NT2/D1 (cell line): ENCODE results near the gene APOD.
"Not testable (repeated sequence)": the region's sequence is repeated elsewhere in the genome, so short reads cannot be mapped to it uniquely, and the experiment has no call there.

Experiments
- DNase-seq: peaks from one replicate; pipeline ENCODE4 v3.0.0-alpha.2; 2011; ENCODE audit warnings: low read depth, low spot score
- H3K27me3 ChIP-seq: 2 replicates; pipeline ENCODE4 v1.6.0; 2011; ENCODE audit warnings: mild to moderate bottlenecking; ENCODE audit not compliant: insufficient read length, insufficient read depth
- H3K36me3 ChIP-seq: 2 replicates; pipeline ENCODE4 v1.6.1; 2011; ENCODE audit warnings: mild to moderate bottlenecking, low read length, mixed read lengths; ENCODE audit not compliant: insufficient read depth, insufficient read length
- H3K4me1 ChIP-seq: 2 replicates; pipeline ENCODE4 v1.5.1; 2011; ENCODE audit not compliant: insufficient read depth, insufficient read length
- H3K4me3 ChIP-seq: 2 replicates; pipeline ENCODE4 v1.5.1; 2011; ENCODE audit warnings: low read depth; ENCODE audit not compliant: insufficient read length
- H3K9ac ChIP-seq: 2 replicates; pipeline ENCODE4 v1.6.0; 2011; ENCODE audit warnings: low read depth; ENCODE audit not compliant: insufficient read length
- H3K9me3 ChIP-seq: 2 replicates; pipeline ENCODE4 v1.5.1; 2011; ENCODE audit warnings: mild to moderate bottlenecking, low read length; ENCODE audit not compliant: insufficient read depth
- SUZ12 ChIP-seq: IDR thresholded peaks from 2 replicates; pipeline ENCODE4 v1.6.1; 2011; ENCODE audit not compliant: insufficient read length, insufficient read depth; ENCODE audit errors: extremely low read depth
- YY1 ChIP-seq: IDR thresholded peaks from 2 replicates; pipeline ENCODE4 v1.6.1; 2011; ENCODE audit not compliant: insufficient read length, insufficient read depth
- ZNF274 ChIP-seq: IDR thresholded peaks from 2 replicates; pipeline ENCODE4 v1.6.1; 2011; ENCODE audit warnings: mild to moderate bottlenecking, low read depth, low read length

Gene APOD

GRCh38 chr3:195601382-195601781 lies 17.6 kb upstream of the APOD start:
- no peak for TF ChIP-seq SUZ12
- TF ChIP-seq ZNF274: no peak
- no peak for TF ChIP-seq YY1
- Histone ChIP-seq H3K27me3 (no peaks in the 10 kb centered on the region), H3K9me3 (peaks cover 53% of the 10 kb centered on the region), H3K4me3 (no peak overlapping the region), H3K36me3 (no peaks in the 10 kb centered on the region), H3K9ac (no peak overlapping the region), H3K4me1 (no peaks in the 10 kb centered on the region)
- no peak for DNase-seq

- not testable (repeated sequence) for H3K9ac ChIP-seq, DNase-seq, H3K4me3 ChIP-seq, H3K27me3 ChIP-seq, H3K4me1 ChIP-seq, H3K36me3 ChIP-seq
- H3K9me3 ChIP-seq: peaks cover 38% of the 10 kb centered on the region
Measured at GRCh38 chr3:195599926-195600325, 16.2 kb upstream of the APOD start.

- not testable (repeated sequence) for H3K4me3 ChIP-seq, DNase-seq, H3K9ac ChIP-seq, H3K4me1 ChIP-seq, H3K36me3 ChIP-seq, H3K27me3 ChIP-seq
- peaks cover 34% of the 10 kb centered on the region; the same call in 1 of the 2 replicates for H3K9me3 ChIP-seq
Measured at GRCh38 chr3:195599516-195599915, 15.8 kb upstream of the APOD start.

- H3K9me3 ChIP-seq: peaks cover 25% of the 10 kb centered on the region; the same call in 1 of the 2 replicates
- no peak for DNase-seq
- H3K36me3 ChIP-seq: no peaks in the 10 kb centered on the region
- no peaks in the 10 kb centered on the region for H3K27me3 ChIP-seq
- H3K4me1 ChIP-seq: no peaks in the 10 kb centered on the region
- H3K4me3 ChIP-seq: no peak overlapping the region
- TF ChIP-seq SUZ12 (no peak), ZNF274 (no peak), YY1 (no peak)
- no peak overlapping the region for H3K9ac ChIP-seq
Measured at GRCh38 chr3:195597848-195598247, 14.1 kb upstream of the APOD start.

- Histone ChIP-seq H3K4me3 (no peak overlapping the region), H3K9ac (no peak overlapping the region), H3K9me3 (peaks cover 20% of the 10 kb centered on the region; the same call in 1 of the 2 replicates), H3K36me3 (no peaks in the 10 kb centered on the region), H3K27me3 (no peaks in the 10 kb centered on the region), H3K4me1 (no peaks in the 10 kb centered on the region)
- DNase-seq: no peak
- TF ChIP-seq ZNF274 (no peak), SUZ12 (no peak), YY1 (no peak)
Measured at GRCh38 chr3:195597229-195597628, 13.5 kb upstream of the APOD start.

GRCh38 chr3:195596765-195597171 lies 13.0 kb upstream of the APOD start:
- Histone ChIP-seq H3K4me1 (no peaks in the 10 kb centered on the region), H3K36me3 (no peaks in the 10 kb centered on the region), H3K4me3 (no peak overlapping the region), H3K9me3 (peaks cover 19% of the 10 kb centered on the region; the same call in 1 of the 2 replicates), H3K9ac (no peak overlapping the region), H3K27me3 (no peaks in the 10 kb centered on the region)
- TF ChIP-seq YY1 (no peak), SUZ12 (no peak), ZNF274 (no peak)
- no peak for DNase-seq

- no peaks in the 10 kb centered on the region for H3K27me3 ChIP-seq
- no peak for DNase-seq
- no peak overlapping the region for H3K9ac ChIP-seq
Measured at GRCh38 chr3:195595785-195596531, 12.2 kb upstream of the APOD start.

GRCh38 chr3:195591852-195592251 lies 8.1 kb upstream of the APOD start:
- no peak overlapping the region for H3K4me3 ChIP-seq
- no peak for DNase-seq
- H3K4me1 ChIP-seq: no peaks in the 10 kb centered on the region
- no peak overlapping the region for H3K9ac ChIP-seq
- no peaks in the 10 kb centered on the region for H3K36me3 ChIP-seq
- no peak for TF ChIP-seq SUZ12
- TF ChIP-seq ZNF274: no peak
- TF ChIP-seq YY1: no peak
- no peaks in the 10 kb centered on the region for H3K27me3 ChIP-seq
- peaks cover 7% of the 10 kb centered on the region; the same call in 1 of the 2 replicates for H3K9me3 ChIP-seq

More at GRCh38 chr3:195595785-195596531, 12.2 kb upstream of the APOD start:
- H3K4me1 ChIP-seq: no peaks in the 10 kb centered on the region
- no peak overlapping the region for H3K4me3 ChIP-seq
- no peak for TF ChIP-seq YY1
- peaks cover 11% of the 10 kb centered on the region; the same call in 1 of the 2 replicates for H3K9me3 ChIP-seq
- no peaks in the 10 kb centered on the region for H3K36me3 ChIP-seq
